Measurements from ENCODE around the gene NUMB.

DNA sequence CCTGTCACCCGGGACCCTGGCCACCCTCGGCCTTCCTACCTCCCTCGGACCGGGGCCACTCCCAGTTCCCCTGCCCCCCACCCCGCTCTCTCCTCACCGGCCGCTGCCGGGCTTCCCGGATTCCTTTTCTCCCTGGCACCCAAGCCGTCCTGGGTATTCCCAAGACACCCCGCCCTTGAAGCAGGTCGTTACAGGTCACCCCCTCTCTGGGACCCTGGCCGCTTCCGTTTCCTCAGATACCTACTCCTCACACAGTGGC is 493 bp downstream of the NUMB start:
- TF ChIP-seq, protein P1, sequence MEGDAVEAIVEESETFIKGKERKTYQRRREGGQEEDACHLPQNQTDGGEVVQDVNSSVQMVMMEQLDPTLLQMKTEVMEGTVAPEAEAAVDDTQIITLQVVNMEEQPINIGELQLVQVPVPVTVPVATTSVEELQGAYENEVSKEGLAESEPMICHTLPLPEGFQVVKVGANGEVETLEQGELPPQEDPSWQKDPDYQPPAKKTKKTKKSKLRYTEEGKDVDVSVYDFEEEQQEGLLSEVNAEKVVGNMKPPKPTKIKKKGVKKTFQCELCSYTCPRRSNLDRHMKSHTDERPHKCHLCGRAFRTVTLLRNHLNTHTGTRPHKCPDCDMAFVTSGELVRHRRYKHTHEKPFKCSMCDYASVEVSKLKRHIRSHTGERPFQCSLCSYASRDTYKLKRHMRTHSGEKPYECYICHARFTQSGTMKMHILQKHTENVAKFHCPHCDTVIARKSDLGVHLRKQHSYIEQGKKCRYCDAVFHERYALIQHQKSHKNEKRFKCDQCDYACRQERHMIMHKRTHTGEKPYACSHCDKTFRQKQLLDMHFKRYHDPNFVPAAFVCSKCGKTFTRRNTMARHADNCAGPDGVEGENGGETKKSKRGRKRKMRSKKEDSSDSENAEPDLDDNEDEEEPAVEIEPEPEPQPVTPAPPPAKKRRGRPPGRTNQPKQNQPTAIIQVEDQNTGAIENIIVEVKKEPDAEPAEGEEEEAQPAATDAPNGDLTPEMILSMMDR (conservative IDR thresholded peaks at IDR 0.05; ENCODE audit: low read depth, low read length), result no peak
- no peak for TF ChIP-seq EZH2 (IDR thresholded peaks at IDR 0.05; ENCODE audit: low read length, unreplicated experiment)
